Uterus (tissue), 4 donors: ENCODE measurements around the gene DCDC2. TPM values are rescaled to one million over a fixed set of nuclear protein-coding genes. Genes with fewer than 3 reads are reported as not detected.
A peak's percentile ranks its signal among the peaks of the same experiment; 100 is the strongest.
"Not testable (repeated sequence)": the region's sequence is repeated elsewhere in the genome, so short reads cannot be mapped to it uniquely, and the experiment has no call there.

Experiments used
- DNase-seq, 2 donors: peaks; one replicate each; pipeline ENCODE4 v3.0.0-alpha.2; 2019 to 2020
- H3K27ac ChIP-seq, 2 donors: fragments of 200-600 bp; sonication (generic); 1 replicate in 1 of 2; 2 replicates in 1 of 2; pipeline ENCODE4 v1.5.1; 2016 to 2018
- H3K27me3 ChIP-seq, 2 donors: fragments of 200-600 bp; sonication (generic); one replicate each; pipeline ENCODE4 v1.5.1; 2018 to 2019; ENCODE audit warnings: control low read depth in 1 of 2
- H3K36me3 ChIP-seq, 2 donors: fragments of 200-600 bp; sonication (generic); one replicate each; pipeline ENCODE4 v1.5.1; 2019; ENCODE audit warnings: control low read depth in 1 of 2
- H3K4me1 ChIP-seq, 2 donors: fragments of 200-600 bp; sonication (generic); one replicate each; pipeline ENCODE4 v1.5.1; 2018 to 2019; ENCODE audit warnings: control low read depth in 1 of 2
- H3K4me3 ChIP-seq, 2 donors: fragments of 200-600 bp; sonication (generic); 1 replicate in 1 of 2; 2 replicates in 1 of 2; pipeline ENCODE4 v1.5.1; 2018 to 2019; ENCODE audit warnings: mild to moderate bottlenecking in 1 of 2
- H3K9me3 ChIP-seq, 2 donors: fragments of 200-600 bp; sonication (generic); one replicate each; pipeline ENCODE4 v1.5.1; 2019; ENCODE audit warnings: control low read depth in 1 of 2
- POLR2A ChIP-seq, 2 donors: fragments of 450-650 bp; IDR thresholded peaks; one replicate each; pipeline ENCODE4 v1.6.1; 2016; ENCODE audit warnings: antibody characterized with exemption in 2 of 2, mild to moderate bottlenecking in 1 of 2, moderate library complexity in 1 of 2
- intact Hi-C: fragments of 100-400 bp; cut with DNase I; formaldehyde crosslinking; loops from one replicate; pipeline ENCODE4 v1.15.1; 2023; ENCODE audit warnings: low total_unique reads
- total RNA-seq, 4 donors: library from RNA; depleted of rRNA in 3 of 4; stranded (reverse); fragments of >200 nt in 3 of 4; gene quantifications; one replicate each; pipeline versions ENCODE4 v1.1.0 to v1.2.4, GENCODE V29; 2014 to 2023
- TF ChIP-seq, protein P1 (sequence below), 4 experiments: fragments of 200-600 bp in 2 of 4; fragments of 450-650 bp in 2 of 4; sonication (generic) in 2 of 4; IDR thresholded peaks; one replicate each; pipeline ENCODE4 v1.5.1; 2016 to 2019; ENCODE audit warnings: antibody characterized with exemption in 4 of 4, mild to moderate bottlenecking in 2 of 4, moderate library complexity in 1 of 4
- donor health status: DM: yes; HTN: yes; CAD: no.

DCDC2 gene
- total RNA-seq, 4 donors from 2014 or later: 1.0 to 7.4 TPM; not detected in 2

GRCh38 chr6:24223115-24223919, 134.5 kb downstream of the DCDC2 start:
- Histone ChIP-seq H3K9me3 (no peaks in the 10 kb centered on the region), H3K4me3 (no peak overlapping the region), H3K36me3 (no peaks in the 10 kb centered on the region), H3K4me1 (no peaks in the 10 kb centered on the region), H3K27me3 (no peaks in the 10 kb centered on the region), H3K27ac (no peak overlapping the region)
- DNase-seq: no peak
- no peak for TF ChIP-seq POLR2A (IDR thresholded peaks at IDR 0.05)
- TF ChIP-seq, protein P1, sequence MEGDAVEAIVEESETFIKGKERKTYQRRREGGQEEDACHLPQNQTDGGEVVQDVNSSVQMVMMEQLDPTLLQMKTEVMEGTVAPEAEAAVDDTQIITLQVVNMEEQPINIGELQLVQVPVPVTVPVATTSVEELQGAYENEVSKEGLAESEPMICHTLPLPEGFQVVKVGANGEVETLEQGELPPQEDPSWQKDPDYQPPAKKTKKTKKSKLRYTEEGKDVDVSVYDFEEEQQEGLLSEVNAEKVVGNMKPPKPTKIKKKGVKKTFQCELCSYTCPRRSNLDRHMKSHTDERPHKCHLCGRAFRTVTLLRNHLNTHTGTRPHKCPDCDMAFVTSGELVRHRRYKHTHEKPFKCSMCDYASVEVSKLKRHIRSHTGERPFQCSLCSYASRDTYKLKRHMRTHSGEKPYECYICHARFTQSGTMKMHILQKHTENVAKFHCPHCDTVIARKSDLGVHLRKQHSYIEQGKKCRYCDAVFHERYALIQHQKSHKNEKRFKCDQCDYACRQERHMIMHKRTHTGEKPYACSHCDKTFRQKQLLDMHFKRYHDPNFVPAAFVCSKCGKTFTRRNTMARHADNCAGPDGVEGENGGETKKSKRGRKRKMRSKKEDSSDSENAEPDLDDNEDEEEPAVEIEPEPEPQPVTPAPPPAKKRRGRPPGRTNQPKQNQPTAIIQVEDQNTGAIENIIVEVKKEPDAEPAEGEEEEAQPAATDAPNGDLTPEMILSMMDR (IDR thresholded peaks at IDR 0.05): no peak
- intact Hi-C loops: no loop called here

DNA sequence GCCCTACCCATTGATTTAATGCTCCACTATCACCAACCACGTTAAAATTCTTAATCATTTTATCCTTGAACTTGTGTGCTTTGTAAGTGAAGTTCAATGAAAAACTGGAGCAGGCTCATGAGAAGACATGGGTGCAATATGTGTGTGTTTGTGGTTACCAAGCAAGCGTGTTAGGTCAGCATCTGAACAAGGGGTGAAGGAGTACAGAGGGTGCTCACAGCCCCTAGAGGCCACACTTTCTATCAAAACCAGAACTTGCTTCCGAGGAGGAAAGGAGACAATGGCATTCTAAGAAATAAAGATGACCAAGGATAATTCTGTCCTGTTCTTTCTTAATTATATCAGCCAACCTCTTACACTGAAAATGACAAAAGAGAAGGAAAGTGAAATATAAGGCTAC, 138.2 kb downstream of the DCDC2 start:
- DNase-seq: no peak
- Histone ChIP-seq H3K4me3 (no peak overlapping the region), H3K27me3 (no peaks in the 10 kb centered on the region), H3K9me3 (no peaks in the 10 kb centered on the region), H3K4me1 (no peaks in the 10 kb centered on the region), H3K36me3 (no peaks in the 10 kb centered on the region), H3K27ac (no peak overlapping the region)
- TF ChIP-seq, protein P1 (IDR thresholded peaks at IDR 0.05): no peak
- no peak for TF ChIP-seq POLR2A (IDR thresholded peaks at IDR 0.05)
- intact Hi-C loops: no loop called here

DNA sequence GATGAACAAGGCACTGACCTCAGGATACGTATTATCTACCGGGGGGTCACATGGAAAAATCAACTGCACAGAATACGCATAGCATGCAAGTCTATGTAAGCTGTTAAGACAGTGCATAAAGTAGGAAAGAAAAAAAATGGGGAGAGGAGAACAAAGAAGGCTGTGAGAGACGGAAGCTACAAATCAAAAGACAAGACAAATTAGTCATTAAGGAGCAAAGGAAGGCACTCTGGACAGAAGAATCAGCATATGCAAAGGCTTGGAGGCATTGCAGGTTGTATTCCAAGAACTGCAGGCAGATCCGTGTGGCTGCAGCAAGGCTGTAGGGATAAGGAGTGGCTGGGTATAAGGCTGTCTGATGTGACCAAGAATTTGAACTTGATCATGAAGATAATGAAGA, 142.9 kb downstream of the DCDC2 start:
- no peak for TF ChIP-seq POLR2A (IDR thresholded peaks at IDR 0.05)
- TF ChIP-seq, protein P1 (IDR thresholded peaks at IDR 0.05): no peak
- no peaks in the 10 kb centered on the region for H3K36me3 ChIP-seq
- no peaks in the 10 kb centered on the region for H3K27me3 ChIP-seq
- no peak for DNase-seq
- no peak overlapping the region for H3K4me3 ChIP-seq
- H3K9me3 ChIP-seq: no peaks in the 10 kb centered on the region
- H3K4me1 ChIP-seq: no peaks in the 10 kb centered on the region
- no peak overlapping the region for H3K27ac ChIP-seq
- intact Hi-C loops: no loop called here

DNA sequence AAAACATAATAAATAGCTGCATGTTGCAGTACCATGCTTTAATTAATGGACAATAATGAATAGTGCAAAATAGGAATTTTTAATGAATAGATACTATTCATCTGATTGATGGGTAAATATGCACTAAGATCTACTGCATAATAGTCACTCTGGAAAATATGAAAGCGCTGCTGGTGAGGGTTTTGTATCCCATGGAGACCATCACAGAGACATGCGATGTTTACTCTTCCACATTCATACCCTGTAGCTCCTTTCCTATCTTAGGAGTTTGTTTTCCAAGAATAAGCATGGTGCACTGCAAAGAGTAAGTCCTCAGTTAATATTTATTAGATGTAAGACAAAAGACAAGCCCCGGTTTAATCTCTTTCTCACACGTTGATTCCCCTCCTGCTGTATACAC, 150.4 kb downstream of the DCDC2 start:
- Histone ChIP-seq H3K27me3 (no peaks in the 10 kb centered on the region), H3K4me3 (no peak overlapping the region), H3K4me1 (no peaks in the 10 kb centered on the region), H3K36me3 (no peaks in the 10 kb centered on the region), H3K9me3 (no peaks in the 10 kb centered on the region), H3K27ac (no peak overlapping the region)
- DNase-seq: no peak
- TF ChIP-seq, protein P1 (IDR thresholded peaks at IDR 0.05): no peak
- TF ChIP-seq POLR2A (IDR thresholded peaks at IDR 0.05): no peak
- intact Hi-C loops: no loop called here

DNA sequence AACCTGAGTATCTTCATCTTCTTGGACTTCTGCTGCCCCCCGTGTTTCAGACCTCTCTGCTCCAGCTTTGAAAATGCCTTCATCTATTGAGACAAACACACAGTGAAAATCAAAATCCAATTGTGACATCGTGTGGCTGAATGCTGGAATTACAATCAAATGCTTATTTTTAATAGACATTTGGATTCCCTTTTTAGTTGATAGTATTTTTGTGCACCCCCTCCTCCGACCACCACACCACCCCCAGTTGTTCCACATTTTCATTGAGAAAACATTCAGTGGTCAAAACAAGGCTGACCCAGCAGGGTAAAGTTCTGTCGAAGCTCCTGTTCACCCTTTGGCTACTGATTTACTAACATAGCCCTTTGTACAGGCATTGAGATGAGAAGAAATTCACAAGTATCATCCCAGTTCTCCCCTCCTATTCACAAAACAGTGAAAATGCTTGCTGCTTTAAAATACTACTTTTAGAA, 152.8 kb downstream of the DCDC2 start:
- Histone ChIP-seq H3K36me3 (no peaks in the 10 kb centered on the region), H3K27ac (no peak overlapping the region)
- DNase-seq: no peak

GRCh38 chr6:24204113-24204512, 153.7 kb downstream of the DCDC2 start:
- H3K27me3 ChIP-seq, H3K27ac ChIP-seq, H3K36me3 ChIP-seq, intact Hi-C loops, H3K9me3 ChIP-seq, H3K4me1 ChIP-seq, H3K4me3 ChIP-seq, DNase-seq: not testable (repeated sequence)

More for the DNA sequence above, 152.8 kb downstream of the DCDC2 start:
- no peaks in the 10 kb centered on the region for H3K9me3 ChIP-seq
- intact Hi-C loops: no loop called here
- no peak overlapping the region for H3K4me3 ChIP-seq
- H3K27me3 ChIP-seq: no peaks in the 10 kb centered on the region
- no peaks in the 10 kb centered on the region for H3K4me1 ChIP-seq
- TF ChIP-seq, protein P1 (IDR thresholded peaks at IDR 0.05): peak; percentile 48 to 58 (median 53)
- TF ChIP-seq POLR2A (IDR thresholded peaks at IDR 0.05): no peak
